HUES6 (cell line): ENCODE measurements around the gene SYCP2.

ENCODE experiments used
- H3K27ac ChIP-seq: 2 replicates; pipeline ENCODE4 v1.7.0; 2013; ENCODE audit warnings: low read depth, mild to moderate bottlenecking, low read length, inconsistent platforms
- H3K27me3 ChIP-seq: 2 replicates; pipeline ENCODE4 v1.6.1; 2013; ENCODE audit warnings: low read length; ENCODE audit not compliant: control insufficient read depth, insufficient read depth
- H3K36me3 ChIP-seq: 2 replicates; pipeline ENCODE4 v1.6.1; 2013; ENCODE audit warnings: low read length; ENCODE audit not compliant: control insufficient read depth, insufficient read depth
- H3K4me1 ChIP-seq: 2 replicates; pipeline ENCODE4 v1.6.1; 2013; ENCODE audit warnings: low read length; ENCODE audit not compliant: control insufficient read depth, insufficient read depth
- H3K4me3 ChIP-seq: 2 replicates; pipeline ENCODE4 v1.5.1; 2013; ENCODE audit warnings: low read depth, low read length
- H3K9ac ChIP-seq: one replicate; pipeline ENCODE4 v1.6.1; 2013; ENCODE audit warnings: mild to moderate bottlenecking, low read length
- H3K9me3 ChIP-seq: 2 replicates; pipeline ENCODE4 v1.6.1; 2013; ENCODE audit warnings: low read depth, low read length; ENCODE audit not compliant: control insufficient read depth, insufficient read depth

Gene SYCP2

DNA sequence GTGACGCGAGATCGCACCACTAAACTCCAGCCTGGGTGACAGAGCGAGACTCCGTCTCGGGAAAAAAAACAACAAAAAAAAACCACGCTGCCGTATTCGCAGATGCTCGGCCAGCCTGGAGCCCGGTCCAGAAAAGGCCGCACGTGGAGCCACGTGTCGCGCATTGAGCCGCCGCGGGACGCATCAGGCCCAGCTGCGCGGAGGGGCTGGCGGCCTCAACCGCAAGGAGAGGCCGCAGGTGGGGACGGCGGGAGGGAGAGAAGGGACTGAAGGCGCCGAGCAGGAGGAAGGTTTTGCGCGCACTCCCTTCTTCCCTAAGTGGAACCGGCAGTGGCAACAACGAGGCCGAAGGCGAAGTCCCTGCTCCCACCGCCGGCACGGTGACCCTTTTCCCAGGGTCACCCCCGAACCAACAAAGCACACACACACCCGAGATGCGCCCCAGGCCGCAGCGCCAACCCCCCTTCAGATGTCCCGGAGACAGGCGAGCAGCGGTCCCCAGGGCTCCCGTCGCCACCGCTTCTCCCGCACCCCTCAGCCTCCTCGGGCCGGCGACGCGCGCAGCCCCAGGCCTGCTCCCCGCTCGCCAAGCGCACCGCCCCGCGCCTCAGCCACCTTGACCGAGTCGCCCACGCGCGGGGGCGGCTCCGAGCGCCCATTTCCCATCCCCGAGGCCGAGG lies 681 bp downstream of the SYCP2 start:
- no peak overlapping the region for H3K9ac ChIP-seq
- H3K4me1 ChIP-seq, result peaks cover 7% of the 10 kb centered on the region; the same call in 1 of the 2 replicates
- H3K36me3 ChIP-seq, result no peaks in the 10 kb centered on the region
- peaks cover 24% of the 10 kb centered on the region for H3K27me3 ChIP-seq
- no peak overlapping the region for H3K4me3 ChIP-seq
- H3K27ac ChIP-seq, result no peak overlapping the region
- H3K9me3 ChIP-seq, result no peaks in the 10 kb centered on the region

- Histone ChIP-seq H3K36me3 (no peaks in the 10 kb centered on the region), H3K9ac (no peak overlapping the region), H3K27me3 (peaks cover 24% of the 10 kb centered on the region), H3K4me1 (peaks cover 9% of the 10 kb centered on the region; the same call in 1 of the 2 replicates), H3K9me3 (no peaks in the 10 kb centered on the region), H3K27ac (no peak overlapping the region), H3K4me3 (no peak overlapping the region)
Measured at GRCh38 chr20:59931511-59932312, 1.7 kb downstream of the SYCP2 start.

DNA sequence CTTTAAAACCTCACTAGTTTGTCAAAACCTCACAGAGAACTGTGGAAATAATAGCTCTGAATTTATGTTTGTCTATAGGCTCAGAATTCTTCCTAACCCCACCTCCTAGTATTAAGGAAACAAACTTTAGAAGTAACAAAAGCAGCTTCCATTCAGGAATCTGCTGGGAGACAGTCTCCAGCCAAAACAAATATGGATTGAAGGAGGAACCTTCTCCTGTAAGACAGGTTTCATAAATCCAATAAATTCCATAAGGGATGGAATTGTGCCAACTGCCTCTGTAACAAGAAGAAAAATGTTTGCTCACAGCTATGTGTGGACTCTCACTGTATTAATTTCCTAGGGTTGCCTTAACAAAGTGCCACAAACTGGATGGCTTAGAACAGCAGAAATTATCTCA lies 7.5 kb downstream of the SYCP2 start:
- Histone ChIP-seq H3K9me3 (no peaks in the 10 kb centered on the region), H3K36me3 (no peaks in the 10 kb centered on the region), H3K4me3 (no peak overlapping the region), H3K27ac (no peak overlapping the region), H3K27me3 (no peaks in the 10 kb centered on the region), H3K4me1 (peaks cover 4% of the 10 kb centered on the region; the same call in 1 of the 2 replicates), H3K9ac (no peak overlapping the region)

- no peak overlapping the region for H3K4me3 ChIP-seq
Measured at GRCh38 chr20:59925359-59925758, 8.1 kb downstream of the SYCP2 start.

GRCh38 chr20:59923514-59923913 lies 9.9 kb downstream of the SYCP2 start:
- Histone ChIP-seq H3K36me3 (no peaks in the 10 kb centered on the region), H3K9me3 (no peaks in the 10 kb centered on the region), H3K27me3 (no peaks in the 10 kb centered on the region), H3K9ac (no peak overlapping the region), H3K4me3 (no peak overlapping the region), H3K27ac (no peak overlapping the region), H3K4me1 (peaks cover 4% of the 10 kb centered on the region; the same call in 1 of the 2 replicates)

More at GRCh38 chr20:59925359-59925758, 8.1 kb downstream of the SYCP2 start:
- Histone ChIP-seq H3K36me3 (no peaks in the 10 kb centered on the region), H3K4me1 (peaks cover 4% of the 10 kb centered on the region; the same call in 1 of the 2 replicates), H3K9me3 (no peaks in the 10 kb centered on the region), H3K27me3 (no peaks in the 10 kb centered on the region), H3K9ac (no peak overlapping the region), H3K27ac (no peak overlapping the region)

DNA sequence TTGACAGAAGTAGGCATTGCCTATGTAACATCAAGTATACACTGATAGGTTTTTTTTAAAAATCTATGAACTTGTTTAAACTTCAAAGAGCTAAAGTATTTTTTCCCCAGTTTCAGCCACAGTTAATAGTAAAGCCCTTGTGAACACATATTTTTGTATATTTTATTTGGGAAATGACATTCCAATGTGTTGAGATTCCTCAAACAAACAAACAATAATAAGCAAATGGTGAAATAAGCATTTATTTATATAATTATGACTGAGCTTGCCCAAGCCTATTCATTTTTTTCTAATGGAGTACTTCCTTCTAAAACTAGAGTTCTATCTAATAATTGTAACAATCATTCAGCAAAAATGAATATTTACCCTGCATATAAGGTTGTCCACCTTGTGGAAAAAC lies 12.5 kb downstream of the SYCP2 start:
- no peaks in the 10 kb centered on the region for H3K4me1 ChIP-seq
- H3K27ac ChIP-seq, result no peak overlapping the region
- H3K27me3 ChIP-seq, result no peaks in the 10 kb centered on the region

GRCh38 chr20:59912609-59913008 lies 20.8 kb downstream of the SYCP2 start:
- Histone ChIP-seq H3K4me1 (no peaks in the 10 kb centered on the region), H3K9me3 (no peaks in the 10 kb centered on the region), H3K27me3 (no peaks in the 10 kb centered on the region), H3K36me3 (no peaks in the 10 kb centered on the region), H3K27ac (no peak overlapping the region), H3K9ac (no peak overlapping the region), H3K4me3 (no peak overlapping the region)

More for the DNA sequence above, 12.5 kb downstream of the SYCP2 start:
- Histone ChIP-seq H3K4me3 (no peak overlapping the region), H3K9ac (no peak overlapping the region), H3K9me3 (no peaks in the 10 kb centered on the region), H3K36me3 (no peaks in the 10 kb centered on the region)

DNA sequence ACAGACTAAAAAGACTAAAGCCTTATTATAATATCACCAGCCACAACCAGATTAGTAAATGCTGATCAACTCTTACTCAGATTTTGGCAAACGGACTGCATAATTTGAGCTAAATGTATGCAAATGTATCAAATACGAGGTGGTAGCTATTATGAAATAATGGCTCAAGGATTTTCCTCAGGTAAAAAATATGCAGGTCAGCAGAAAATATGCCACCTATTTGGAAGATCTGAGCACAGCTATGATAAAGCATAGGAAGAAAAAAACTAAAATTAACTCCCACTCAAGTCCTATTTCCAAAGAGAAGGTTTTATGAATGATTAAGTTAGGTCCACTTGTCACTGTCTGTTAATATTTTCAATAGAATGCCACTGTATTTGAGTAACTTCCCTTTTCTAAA lies 22.4 kb downstream of the SYCP2 start:
- no peak overlapping the region for H3K9ac ChIP-seq
- H3K9me3 ChIP-seq, result no peaks in the 10 kb centered on the region
- no peaks in the 10 kb centered on the region for H3K36me3 ChIP-seq
- H3K27me3 ChIP-seq, result no peaks in the 10 kb centered on the region; the same call in 1 of the 2 replicates
- H3K4me1 ChIP-seq, result no peaks in the 10 kb centered on the region
- no peak overlapping the region for H3K27ac ChIP-seq
- no peak overlapping the region for H3K4me3 ChIP-seq

DNA sequence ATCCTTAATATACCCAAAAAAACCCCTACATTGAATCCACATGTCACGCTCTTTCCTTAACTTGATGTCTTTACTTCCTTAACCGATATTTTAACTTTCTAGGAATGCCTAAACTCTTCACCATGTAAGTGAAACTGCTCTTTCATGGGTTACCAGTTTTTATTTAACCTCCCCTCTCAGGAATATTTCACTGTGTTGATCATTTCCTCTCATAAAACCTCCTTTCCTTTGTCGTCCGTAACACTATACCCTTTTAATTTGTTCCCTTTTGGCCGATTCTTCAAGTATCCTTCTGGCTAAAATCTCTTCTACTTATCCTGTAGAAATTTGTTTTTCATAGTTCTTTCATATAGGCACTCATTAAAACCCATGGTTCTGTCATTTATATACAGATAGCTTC lies 24.6 kb downstream of the SYCP2 start:
- Histone ChIP-seq H3K4me1 (no peaks in the 10 kb centered on the region), H3K9me3 (no peaks in the 10 kb centered on the region), H3K27ac (no peak overlapping the region), H3K36me3 (no peaks in the 10 kb centered on the region), H3K9ac (no peak overlapping the region), H3K27me3 (peaks cover 3% of the 10 kb centered on the region; the same call in 1 of the 2 replicates), H3K4me3 (no peak overlapping the region)

- Histone ChIP-seq H3K4me1 (peaks cover 3% of the 10 kb centered on the region; the same call in 1 of the 2 replicates), H3K27ac (no peak overlapping the region), H3K27me3 (peaks cover 3% of the 10 kb centered on the region; the same call in 1 of the 2 replicates), H3K4me3 (no peak overlapping the region), H3K9me3 (no peaks in the 10 kb centered on the region), H3K9ac (no peak overlapping the region), H3K36me3 (no peaks in the 10 kb centered on the region)
Measured at GRCh38 chr20:59903621-59904020, 29.8 kb downstream of the SYCP2 start.

DNA sequence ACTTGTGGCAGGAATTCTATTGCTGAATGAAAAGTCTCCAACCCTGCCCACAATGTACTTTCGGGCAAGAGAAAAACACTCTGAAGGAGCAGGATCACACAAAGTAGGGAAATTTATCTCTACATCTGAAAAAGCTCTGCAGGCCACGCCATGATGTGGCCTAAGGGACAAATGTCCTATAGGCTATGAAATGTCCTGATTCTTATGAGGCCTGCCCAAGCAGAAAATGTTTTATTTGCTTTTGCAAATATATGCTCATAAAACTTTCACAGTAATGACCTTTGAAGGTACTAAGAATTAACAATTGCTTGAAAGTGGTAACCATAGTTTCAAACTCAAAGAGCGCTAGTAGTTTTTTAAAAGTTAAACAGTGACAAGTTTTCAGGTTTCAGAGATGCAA lies 31.0 kb downstream of the SYCP2 start:
- Histone ChIP-seq H3K9me3 (no peaks in the 10 kb centered on the region), H3K9ac (no peak overlapping the region), H3K4me3 (no peak overlapping the region), H3K27ac (no peak overlapping the region), H3K36me3 (no peaks in the 10 kb centered on the region), H3K4me1 (peaks cover 3% of the 10 kb centered on the region; the same call in 1 of the 2 replicates), H3K27me3 (peaks cover 3% of the 10 kb centered on the region; the same call in 1 of the 2 replicates)
